Neural cell (in vitro differentiated cells): ENCODE measurements around the gene C10orf90.

Source experiments
- CTCF ChIP-seq: fragments of 450-650 bp; IDR thresholded peaks from 2 replicates; pipeline ENCODE4 v1.5.1; 2014; ENCODE audit warnings: antibody characterized with exemption, mild to moderate bottlenecking, moderate library complexity; ENCODE audit not compliant: poor library complexity, severe bottlenecking
- EZH2 ChIP-seq: fragments of 200-600, 300-800 bp; shearing (Covaris generic), sonication (generic); IDR thresholded peaks from 2 replicates; pipeline ENCODE4 v1.6.1; 2014; ENCODE audit warnings: antibody characterized with exemption, low read length, borderline replicate concordance, mild to moderate bottlenecking; ENCODE audit not compliant: insufficient read depth, poor library complexity, severe bottlenecking
- POLR2AphosphoS5 ChIP-seq: IDR thresholded peaks from 2 replicates; pipeline ENCODE4 v1.6.1; 2012

GRCh38 chr10:126520751-126521317 is 149.7 kb downstream of the C10orf90 start:
- no peak for TF ChIP-seq CTCF
- TF ChIP-seq EZH2: no peak
- TF ChIP-seq POLR2AphosphoS5: no peak
